Right hindlimb (tissue), 1 donor: Measurements from ENCODE around the gene COL18A1.
"Not testable (repeated sequence)": the region's sequence is repeated elsewhere in the genome, so short reads cannot be mapped to it uniquely, and the experiment has no call there.

Experiments
- DNase-seq: peaks from one replicate; pipeline ENCODE4 v3.0.0-alpha.2; 2018

Gene COL18A1

DNA sequence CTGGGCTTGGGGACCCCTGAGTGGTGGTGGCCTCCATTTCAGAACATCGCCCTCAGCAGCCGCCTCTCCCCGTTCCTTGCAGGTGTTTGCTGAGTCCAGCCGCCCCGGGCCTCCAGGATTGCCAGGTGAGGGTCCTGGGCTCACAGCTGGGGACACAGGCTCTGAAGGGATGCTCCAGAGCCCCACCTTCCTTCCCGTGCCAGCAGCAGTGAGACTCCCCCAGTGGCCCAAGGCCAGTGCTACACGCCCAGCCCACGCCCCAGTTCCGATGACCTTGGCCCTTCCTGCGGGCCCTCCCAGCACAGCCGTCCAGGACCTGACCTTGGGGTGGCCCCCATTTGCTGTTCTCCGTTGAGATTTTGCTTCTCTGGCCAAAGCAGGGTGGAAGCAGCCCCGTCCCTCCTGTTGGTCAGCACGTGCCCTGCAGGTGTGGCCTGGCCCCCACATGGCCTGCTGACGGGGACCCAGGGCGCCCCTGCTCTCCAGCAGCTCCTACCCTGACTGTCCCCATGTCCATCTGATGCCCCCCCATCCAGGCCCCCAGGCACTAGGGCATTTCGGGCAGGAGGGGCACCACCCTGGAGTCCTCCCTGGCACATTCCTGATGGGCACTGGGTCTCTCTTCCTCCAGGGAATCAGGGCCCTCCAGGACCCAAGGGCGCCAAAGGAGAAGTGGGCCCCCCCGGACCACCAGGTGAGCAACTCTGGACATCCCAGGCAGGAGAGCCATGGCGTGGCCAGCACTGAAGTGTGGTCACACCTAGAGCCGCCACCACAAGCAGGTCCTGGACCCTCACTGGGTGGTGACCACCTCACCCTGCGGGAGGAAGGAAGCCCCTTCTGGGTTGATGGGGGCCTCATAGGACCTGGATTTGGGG, 92.2 kb downstream of the COL18A1 start:
- no peak for DNase-seq

DNA sequence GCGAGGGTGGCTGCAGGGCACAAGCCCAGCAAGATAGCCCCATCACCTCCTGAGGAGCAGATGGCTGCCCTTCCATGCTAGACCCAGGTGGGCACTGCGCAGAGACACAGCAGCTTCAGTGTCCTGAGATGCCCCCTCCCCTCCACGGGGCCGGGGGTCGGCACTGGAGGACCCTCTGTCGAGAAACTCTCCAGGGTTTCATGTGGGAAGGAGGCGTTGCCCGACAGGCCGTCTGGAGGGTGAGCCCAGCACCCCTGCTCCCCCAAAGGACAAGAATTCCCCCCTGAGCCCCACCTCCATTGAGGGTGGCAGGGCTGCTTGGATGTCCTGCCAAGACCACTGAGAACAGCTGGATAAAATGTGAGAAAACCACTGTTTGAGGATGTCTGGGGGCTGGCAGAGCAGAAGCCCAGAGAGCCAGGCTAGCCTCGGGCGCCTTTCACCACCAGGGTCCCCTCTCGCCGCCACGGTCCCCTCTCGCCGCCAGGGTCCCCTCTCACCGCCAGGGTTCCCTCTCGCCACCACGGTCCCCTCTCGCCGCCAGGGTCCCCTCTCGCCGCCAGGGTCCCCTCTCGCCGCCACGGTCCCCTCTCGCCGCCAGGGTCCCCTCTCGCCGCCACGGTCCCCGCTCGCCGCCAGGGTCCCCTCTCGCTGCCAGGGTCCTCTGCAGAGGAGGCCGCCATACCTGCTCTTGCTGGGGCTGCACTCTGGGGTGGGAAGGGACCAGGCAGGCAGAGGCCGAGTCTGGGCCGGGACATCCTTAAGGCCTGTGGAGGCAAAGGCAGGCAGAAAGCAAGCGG, 93.1 kb downstream of the COL18A1 start:
- DNase-seq: no peak

DNA sequence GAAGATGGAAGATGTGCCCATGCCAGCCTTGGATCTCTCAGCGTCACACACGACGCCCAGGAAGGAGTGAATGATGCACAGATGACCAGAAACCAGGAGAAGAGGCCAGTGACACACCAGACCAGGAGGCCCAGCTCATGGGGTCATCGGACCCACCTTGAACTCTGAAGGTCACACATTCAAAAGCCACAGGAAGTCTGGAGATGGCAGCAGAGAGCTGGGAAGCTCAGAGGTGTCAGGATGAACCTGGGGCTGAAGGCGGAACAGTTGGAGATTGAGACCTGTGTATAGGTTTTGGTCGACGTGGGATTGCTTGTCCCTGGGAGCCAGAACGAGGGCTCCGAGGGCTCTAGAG, 93.7 kb downstream of the COL18A1 start:
- DNase-seq: no peak

DNA sequence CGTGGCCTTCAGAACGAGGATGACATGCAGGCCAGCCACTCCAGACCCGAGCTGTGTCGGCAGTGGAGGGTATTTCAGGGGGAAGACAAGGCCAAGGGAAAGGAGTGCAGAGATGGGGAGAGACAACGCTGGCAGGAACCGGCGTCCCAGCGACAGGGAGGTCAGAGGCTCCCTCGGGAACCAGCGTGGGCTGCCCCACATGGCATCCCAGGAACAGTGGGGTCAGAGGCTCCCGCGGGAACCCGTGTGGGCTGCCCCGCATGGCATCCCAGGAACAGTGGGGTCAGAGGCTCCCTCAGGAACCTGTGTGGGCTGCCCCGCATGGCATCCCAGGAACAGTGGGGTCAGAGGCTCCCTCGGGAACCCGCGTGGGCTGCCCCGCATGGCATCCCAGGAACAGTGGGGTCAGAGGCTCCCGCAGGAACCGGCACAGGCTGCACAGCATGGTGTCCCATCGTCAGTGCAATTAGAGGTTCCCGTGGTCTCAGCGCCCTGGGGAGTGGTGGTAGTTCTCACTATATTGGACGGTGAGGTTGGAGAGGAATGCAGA, 94.3 kb downstream of the COL18A1 start:
- DNase-seq: no peak

DNA sequence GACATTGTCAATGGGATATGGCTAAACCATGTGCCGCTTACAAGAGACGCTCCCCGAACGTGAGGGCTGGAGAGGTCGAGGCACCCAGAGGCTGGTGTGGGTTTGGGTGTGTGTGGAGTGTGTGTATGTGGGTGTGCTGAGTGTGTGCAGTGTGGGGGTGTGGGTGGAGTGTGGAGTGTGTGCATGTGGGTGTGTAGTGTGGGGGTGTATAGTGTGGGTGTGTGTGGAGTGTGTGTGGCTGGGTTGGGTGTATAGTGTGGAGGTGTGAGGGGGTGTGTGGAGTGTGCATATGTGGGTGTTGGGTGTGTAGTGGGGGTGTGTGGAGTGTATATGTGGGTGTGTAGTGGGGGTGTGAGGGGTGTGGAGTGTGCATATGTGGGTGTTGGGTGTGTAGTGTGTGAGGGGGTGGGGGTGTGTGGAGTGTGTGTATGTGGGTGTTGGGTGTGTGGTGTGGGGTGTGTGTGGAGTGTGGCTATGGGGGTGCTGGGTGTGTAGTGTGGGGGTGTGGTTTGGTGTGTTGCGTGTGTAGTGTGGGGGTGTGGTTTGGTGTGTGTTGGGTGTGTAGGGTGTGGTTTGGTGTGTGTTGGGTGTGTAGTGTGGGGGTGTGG, 95.1 kb downstream of the COL18A1 start:
- DNase-seq: no peak

DNA sequence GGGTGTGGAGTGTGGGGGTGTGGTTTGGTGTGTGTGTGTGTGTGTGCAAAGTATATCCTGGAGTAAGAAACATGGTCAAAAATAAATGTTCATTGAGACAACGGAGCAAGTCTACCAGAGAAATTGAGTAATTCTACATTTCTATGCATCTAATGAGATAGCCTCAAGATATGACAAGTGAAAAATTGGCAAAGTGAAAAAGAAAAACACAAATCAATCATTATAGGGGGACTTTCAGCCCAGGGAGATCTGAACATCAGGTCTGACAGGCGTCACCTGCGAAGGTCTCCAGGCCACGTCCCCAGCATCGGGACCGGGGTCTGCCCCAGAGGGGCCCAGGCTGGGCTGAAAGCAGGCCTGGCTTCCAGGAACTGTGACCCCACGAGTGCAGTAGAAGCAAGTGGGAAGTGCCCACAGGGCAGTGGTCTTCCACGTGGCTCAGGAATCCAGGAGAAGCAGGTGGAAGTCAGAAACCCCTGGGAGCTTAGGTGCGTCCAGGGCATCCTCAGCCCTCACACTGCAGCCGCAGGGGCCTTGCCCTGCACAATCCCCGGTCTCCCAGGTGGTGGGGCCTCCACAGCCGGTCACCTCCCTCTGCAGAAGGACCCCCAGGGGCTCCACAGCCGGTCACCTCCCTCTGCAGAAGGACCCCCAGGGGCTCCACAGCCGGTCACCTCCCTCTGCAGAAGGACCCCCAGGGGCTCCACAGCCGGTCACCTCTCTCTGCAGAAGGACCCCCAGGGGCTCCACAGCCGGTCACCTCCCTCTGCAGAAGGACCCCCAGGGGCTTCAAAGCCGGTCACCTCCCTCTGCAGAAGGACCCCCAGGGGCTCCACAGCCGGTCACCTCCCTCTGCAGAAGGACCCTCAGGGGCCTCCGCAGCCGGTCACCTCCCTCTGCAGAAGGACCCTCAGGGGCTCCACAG, 96.4 kb downstream of the COL18A1 start:
- DNase-seq: not testable (repeated sequence)

DNA sequence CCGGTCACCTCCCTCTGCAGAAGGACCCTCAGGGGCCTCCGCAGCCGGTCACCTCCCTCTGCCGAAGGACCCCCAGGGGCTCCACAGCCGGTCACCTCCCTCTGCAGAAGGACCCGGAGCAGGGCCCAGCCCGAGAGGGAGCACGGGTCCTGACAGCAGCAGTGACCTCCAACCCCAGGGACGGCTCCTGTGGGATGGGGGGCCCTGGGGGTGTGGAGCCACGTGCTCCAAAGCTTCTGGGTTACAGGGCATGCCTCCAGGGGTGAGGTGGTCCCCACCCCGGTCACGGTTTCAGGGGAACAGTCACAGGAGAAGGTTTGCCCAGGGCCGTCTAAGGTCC, 97.0 kb downstream of the COL18A1 start:
- DNase-seq: no peak

DNA sequence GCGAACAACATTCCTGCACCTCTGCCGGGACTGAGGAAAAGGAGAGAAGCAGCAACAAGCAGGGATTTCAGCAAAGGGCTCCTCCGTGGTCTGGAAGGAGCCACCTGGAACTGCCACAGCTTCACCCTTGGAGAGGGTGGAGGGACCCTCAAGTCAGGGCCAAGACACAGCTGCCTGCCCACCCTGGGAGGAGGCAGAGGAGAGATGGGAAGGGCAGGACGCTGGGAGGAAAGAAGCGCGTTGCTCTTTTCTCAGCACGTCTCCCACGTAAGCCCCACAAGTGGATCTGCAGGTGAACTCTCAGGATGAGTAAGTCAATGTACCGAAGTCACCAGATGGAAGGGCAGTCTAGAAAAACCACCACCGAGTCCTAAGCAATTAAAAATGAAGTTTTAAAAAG, 97.6 kb downstream of the COL18A1 start:
- no peak for DNase-seq

DNA sequence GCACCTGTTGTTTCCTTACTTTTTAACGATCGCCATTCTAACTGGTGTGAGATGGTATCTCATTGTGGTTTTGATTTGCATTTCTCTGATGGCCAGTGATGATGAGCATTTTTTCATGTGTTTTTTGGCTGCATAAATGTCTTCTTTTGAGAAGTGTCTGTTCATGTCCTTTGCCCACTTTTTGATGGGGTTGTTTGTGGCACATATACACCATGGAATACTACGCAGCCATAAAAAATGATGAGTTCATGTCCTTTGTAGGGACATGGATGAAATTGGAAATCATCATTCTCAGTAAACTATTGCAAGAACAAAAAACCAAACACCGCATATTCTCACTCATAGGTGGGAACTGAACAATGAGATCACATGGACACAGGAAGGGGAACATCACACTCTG, 98.3 kb downstream of the COL18A1 start:
- not testable (repeated sequence) for DNase-seq

DNA sequence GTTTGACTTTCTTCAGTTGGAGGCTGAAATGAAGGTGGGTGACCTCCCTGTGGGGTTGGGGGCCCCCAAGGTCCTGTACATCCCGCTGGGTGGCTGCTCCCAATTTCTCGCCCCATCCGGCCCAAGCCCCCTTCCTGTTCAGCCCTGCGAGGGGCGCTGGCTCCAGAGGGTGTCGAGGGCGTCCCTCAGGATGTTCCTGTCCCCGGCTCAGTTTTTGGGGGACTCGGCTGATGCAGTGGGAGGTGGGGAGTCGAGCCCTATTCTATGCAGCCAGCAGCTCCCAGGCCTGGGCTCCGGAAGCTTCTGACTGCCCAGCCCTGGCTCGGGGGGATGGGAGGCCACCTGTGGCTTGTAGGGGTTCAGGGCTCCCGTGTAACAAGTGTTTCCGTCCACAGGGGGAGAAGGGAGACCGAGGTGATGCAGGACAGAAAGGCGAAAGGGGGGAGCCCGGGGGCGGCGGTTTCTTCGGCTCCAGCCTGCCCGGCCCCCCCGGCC, 99.1 kb downstream of the COL18A1 start:
- no peak for DNase-seq

DNA sequence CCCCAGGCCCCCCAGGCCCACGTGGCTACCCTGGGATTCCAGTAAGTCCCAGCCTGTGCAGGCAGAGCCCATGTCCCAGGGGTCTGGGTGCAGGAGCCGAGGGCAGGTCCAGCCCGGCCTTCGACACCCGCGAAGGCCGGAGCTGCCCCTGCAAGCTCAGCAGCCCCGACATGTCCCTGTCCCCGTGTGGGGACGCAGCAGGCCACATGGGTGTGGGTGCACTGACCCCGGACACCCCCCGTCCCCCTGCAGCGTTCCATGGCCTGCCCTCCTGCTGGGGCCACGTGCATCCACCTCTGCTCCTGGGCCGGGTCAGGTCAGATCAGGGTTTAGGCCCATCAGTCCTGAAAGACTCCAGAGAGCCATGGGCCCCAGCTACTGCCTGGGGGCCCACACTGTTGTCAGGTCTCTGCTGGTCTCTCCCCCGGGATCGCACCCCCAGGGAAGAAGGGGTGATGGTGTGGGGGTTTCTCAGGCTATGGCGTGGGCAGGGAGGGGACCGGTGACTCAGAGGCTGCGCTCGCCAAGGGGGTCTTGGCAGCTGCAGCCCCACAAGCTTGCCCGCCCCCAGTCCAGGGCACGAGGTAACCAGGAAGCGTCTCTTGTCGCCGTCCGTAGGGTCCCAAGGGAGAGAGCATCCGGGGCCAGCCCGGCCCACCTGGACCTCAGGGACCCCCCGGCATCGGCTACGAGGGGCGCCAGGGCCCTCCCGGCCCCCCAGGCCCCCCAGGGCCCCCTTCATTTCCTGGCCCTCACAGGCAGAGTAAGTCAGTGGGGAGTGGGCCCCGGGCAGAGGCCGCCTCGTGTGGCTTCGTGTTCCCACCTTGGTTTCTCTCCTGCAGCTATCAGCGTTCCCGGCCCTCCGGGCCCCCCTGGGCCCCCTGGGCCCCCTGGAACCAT, 99.8 kb downstream of the COL18A1 start:
- no peak for DNase-seq

DNA sequence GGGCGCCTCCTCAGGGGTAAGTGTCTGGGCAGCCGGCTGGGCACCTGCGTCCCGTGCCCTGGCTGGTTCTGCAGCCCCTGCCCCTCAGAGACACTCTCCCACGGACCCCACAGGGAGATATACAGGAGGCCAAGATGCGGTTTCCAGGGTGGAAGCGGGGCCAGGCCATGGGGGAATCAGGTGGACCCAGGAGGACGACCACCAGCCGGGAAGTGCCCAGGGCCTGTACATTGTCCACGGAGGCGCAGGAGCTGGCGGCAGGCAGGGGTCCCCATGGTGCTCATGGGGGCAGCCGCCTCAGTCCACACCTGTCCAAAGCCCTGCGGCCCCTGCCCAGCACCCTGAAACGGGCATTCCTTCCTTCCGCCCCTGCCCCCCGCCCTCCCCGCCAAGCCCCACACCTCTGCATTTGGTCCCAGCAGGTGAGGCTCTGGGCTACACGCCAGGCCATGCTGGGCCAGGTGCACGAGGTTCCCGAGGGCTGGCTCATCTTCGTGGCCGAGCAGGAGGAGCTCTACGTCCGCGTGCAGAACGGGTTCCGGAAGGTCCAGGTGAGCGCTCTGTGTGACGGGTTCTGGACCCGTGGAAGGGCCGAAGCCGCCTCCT, 100.6 kb downstream of the COL18A1 start:
- DNase-seq: no peak

DNA sequence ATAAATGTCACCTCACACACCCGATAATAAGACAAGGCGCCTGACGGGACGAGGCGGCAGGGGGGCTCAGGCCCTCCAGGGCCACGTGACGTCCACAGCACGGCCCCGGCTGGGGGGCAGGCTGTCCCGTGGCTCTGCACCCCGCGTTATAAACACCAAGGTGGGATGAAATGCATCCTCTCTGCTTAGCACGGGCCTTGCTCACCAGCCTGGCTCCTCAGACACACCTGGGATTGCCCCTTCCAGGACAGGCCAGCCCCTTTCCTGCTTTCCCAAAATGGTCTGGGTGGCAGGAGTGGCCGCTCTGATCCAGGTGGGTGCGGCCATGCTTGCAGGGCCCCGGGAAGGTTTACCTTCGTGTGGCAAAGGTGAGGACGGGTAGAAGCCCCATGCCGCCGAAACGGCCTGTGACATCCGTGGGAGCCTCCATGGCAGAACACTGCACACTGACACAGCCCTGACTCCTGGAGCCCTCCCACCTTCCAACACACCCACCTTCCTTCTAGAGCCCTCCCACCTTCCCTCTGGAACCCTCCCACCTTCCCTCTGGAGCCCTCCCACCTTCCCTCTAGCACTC, 101.4 kb downstream of the COL18A1 start:
- no peak for DNase-seq

DNA sequence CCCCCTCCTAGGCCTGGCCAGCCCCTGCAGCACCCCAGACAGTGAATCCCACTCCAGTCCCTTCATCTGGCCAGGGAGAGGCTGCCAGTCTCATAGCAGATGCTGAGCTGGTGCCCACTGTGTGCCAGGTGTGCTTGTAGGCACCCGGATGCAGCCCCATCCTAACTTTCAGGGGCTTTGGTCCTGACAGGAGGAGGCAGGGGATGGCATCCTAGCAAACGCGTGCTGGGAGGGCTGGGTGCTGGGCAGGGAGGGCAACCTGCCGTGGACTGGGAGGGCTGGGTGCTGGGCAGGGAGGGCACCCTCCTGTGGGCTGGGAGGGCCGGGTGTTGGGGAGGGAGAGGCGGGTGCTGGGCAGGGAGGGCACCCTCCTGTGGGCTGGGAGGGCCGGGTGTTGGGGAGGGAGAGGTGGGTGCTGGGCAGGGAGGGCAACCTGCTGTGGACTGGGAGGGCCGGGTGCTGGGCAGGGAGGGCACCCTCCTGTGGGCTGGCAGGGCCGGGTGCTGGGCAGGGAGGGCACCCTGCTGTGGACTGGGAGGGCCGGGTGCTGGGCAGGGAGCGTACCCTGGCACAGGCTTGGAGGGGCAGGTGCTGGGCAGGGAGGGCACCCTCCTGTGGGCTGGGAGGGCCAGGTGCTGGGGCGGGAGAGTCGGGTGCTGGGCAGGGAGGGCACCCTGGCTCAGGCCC, 102.0 kb downstream of the COL18A1 start:
- DNase-seq: peak; percentile 13

DNA sequence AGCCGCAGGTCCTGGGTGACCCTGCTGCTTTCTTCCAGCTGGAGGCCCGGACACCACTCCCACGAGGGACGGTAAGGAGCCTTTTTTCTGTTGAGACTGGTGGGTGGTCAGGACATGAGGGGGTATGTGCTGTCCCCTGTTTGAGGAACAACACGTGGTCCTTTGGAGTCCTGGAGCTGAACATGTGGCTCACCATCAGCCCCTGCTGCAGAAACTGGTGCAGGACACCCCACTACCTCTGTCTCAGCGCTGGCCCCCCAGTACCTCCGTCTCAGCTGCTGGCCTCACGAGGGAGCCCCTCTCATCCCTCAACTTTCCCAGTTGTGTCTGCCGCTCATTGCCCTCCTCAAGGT, 102.5 kb downstream of the COL18A1 start:
- peak; percentile 16 for DNase-seq

DNA sequence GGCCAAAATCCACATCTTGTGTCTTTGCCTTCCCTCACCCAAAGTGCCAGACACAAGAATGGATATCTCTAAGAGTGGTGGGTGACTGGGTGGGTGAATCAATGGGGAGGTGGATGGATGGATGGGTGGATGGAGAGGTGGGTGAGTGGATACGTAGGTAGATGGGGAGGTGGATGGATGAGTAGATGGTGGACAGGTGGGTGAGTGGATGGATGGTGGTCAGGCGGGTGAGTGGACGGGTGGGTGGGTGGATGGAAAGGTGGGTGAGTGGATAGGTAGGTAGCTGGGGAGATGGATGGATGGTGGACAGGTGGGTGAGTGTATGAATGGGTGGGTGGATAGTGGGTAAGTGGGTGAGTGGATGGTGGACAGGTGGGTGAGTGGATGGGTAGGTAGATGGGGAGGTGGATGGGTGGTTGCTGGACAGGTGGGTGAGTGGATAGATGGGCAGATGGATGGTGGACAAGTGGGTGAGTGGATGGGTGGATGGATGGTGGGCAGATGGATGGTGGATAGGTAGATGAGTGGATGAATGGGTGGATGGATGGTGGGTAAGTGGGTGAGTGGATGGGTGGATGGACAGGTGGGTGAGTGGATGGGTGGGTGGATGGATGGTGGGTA, 103.0 kb downstream of the COL18A1 start:
- peak; percentile 8 for DNase-seq

DNA sequence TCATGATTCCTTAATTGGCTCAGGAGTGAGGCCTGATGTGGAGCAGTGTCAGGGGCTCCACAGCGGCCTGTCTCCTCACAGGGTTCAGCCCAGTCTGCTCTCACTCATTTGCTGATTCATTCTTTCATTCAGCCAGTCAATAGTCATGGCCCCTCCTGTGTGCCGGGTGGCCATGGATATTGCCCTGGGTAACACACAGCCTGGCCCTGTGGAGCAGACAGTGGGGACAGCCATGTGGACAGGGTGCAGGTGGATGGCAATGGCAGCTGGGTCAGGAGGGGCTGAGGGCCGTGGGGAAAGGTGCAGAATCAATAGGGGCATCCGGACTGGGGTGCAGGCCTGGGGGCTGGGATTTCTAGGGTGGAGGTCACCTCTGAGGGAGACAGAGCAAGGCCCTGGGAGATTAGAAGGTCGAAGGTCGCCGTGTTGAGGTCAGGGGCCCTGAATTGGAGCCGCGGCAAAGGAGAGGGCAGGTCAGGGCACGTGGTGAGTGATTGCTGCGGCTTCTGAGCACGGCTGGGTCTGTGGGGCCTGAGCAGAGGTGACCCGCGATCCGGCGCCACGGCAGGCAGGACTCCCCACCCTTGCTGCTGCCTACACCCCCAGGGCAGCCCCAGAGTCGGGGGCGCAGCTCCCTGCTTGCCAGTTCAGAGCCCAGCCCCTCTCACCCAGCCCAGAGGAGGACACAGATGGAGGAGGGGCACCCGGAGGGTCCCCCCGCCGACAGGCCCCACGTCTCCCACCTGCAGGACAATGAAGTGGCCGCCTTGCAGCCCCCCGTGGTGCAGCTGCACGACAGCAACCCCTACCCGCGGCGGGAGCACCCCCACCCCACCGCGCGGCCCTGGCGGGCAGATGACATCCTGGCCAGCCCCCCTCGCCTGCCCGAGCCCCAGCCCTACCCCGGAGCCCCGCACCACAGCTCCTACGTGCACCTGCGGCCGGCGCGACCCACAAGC, 103.9 kb downstream of the COL18A1 start:
- DNase-seq: peak; percentile 20
